T-helper 17 cell (primary cell): ENCODE data around the gene LRRC1. TPM values are rescaled to one million over a fixed set of nuclear protein-coding genes. Genes with fewer than 3 reads are reported as not detected.
A peak's percentile ranks its signal among the peaks of the same experiment; 100 is the strongest.
"Not testable (repeated sequence)": the region's sequence is repeated elsewhere in the genome, so short reads cannot be mapped to it uniquely, and the experiment has no call there.

ENCODE experiments used
- ATAC-seq: fragments of 150-1000 bp; cut with Tn5 transposase; 2 replicates; pipeline ENCODE4 v1.10.0; 2021; ENCODE audit warnings: mild to moderate bottlenecking, moderate library complexity
- DNase-seq, 3 donors: peaks; one replicate each; pipeline versions ENCODE4 v3.0.0 to v3.0.0-alpha.2; 2020 to 2021
- H3K9me3 ChIP-seq: one replicate; pipeline ENCODE4 v1.7.0; 2013; ENCODE audit warnings: low read length, mild to moderate bottlenecking; ENCODE audit not compliant: control insufficient read depth, poor library complexity, severe bottlenecking
- H3K27ac Mint-ChIP-seq: one replicate; pipeline ENCODE4 v1.8.0; 2022; ENCODE audit warnings: mild to moderate bottlenecking, moderate library complexity, mixed read lengths
- H3K27me3 Mint-ChIP-seq: one replicate; pipeline ENCODE4 v1.8.0; 2022; ENCODE audit warnings: mixed read lengths
- H3K36me3 Mint-ChIP-seq: one replicate; pipeline ENCODE4 v1.8.0; 2022; ENCODE audit warnings: low read depth, mixed read lengths
- H3K4me1 Mint-ChIP-seq: one replicate; pipeline ENCODE4 v1.8.0; 2022; ENCODE audit warnings: mild to moderate bottlenecking, mixed read lengths
- H3K4me3 Mint-ChIP-seq: one replicate; pipeline ENCODE4 v1.8.0; 2022; ENCODE audit warnings: mild to moderate bottlenecking, moderate library complexity, mixed read lengths
- total RNA-seq, 4 donors: library from RNA in 2 of 4; stranded (reverse) in 2 of 4; gene quantifications; one replicate each; pipeline ENCODE4 v1.2.3 and lab custom pipeline; 2022 to 2026

LRRC1 gene
- total RNA-seq, 2 donors from 2014 or later = 2.5 to 4.0 TPM

- peaks cover 5% of the 10 kb centered on the region for H3K36me3 Mint-ChIP-seq
- DNase-seq = no peak
- no peaks in the 10 kb centered on the region for H3K9me3 ChIP-seq
- H3K4me3 Mint-ChIP-seq = no peak overlapping the region
- H3K27ac Mint-ChIP-seq = no peak overlapping the region
- H3K27me3 Mint-ChIP-seq = peaks cover 40% of the 10 kb centered on the region
- H3K4me1 Mint-ChIP-seq = no peaks in the 10 kb centered on the region
- ATAC-seq = no peak
Measured at GRCh38 chr6:53768636-53769035, 26.2 kb upstream of the LRRC1 start.

- no peaks in the 10 kb centered on the region for H3K9me3 ChIP-seq
- ATAC-seq = no peak
- Mint-ChIP-seq H3K4me1 (no peaks in the 10 kb centered on the region), H3K36me3 (peaks cover 5% of the 10 kb centered on the region), H3K4me3 (no peak overlapping the region), H3K27me3 (peaks cover 26% of the 10 kb centered on the region), H3K27ac (no peak overlapping the region)
- no peak for DNase-seq
Measured at GRCh38 chr6:53770780-53771249, 24.0 kb upstream of the LRRC1 start.

GRCh38 chr6:53771785-53772624 lies 22.8 kb upstream of the LRRC1 start:
- Mint-ChIP-seq H3K27me3 (peaks cover 18% of the 10 kb centered on the region), H3K36me3 (no peaks in the 10 kb centered on the region), H3K4me3 (no peak overlapping the region), H3K4me1 (no peaks in the 10 kb centered on the region), H3K27ac (no peak overlapping the region)
- H3K9me3 ChIP-seq = no peaks in the 10 kb centered on the region
- no peak for ATAC-seq
- DNase-seq = no peak

- DNase-seq (no peak), ATAC-seq (no peak)
- Mint-ChIP-seq H3K4me3 (no peak overlapping the region), H3K36me3 (no peaks in the 10 kb centered on the region), H3K4me1 (no peaks in the 10 kb centered on the region), H3K27ac (no peak overlapping the region), H3K27me3 (peaks cover 15% of the 10 kb centered on the region)
- H3K9me3 ChIP-seq = no peaks in the 10 kb centered on the region
Measured at GRCh38 chr6:53773044-53773696, 21.6 kb upstream of the LRRC1 start.

GRCh38 chr6:53776152-53776551 lies 18.7 kb upstream of the LRRC1 start:
- H3K27ac Mint-ChIP-seq, DNase-seq, H3K4me3 Mint-ChIP-seq, H3K4me1 Mint-ChIP-seq, H3K36me3 Mint-ChIP-seq, H3K9me3 ChIP-seq, ATAC-seq, H3K27me3 Mint-ChIP-seq: not testable (repeated sequence)

GRCh38 chr6:53784991-53785390 lies 9.8 kb upstream of the LRRC1 start:
- H3K27ac Mint-ChIP-seq, DNase-seq, H3K9me3 ChIP-seq, H3K36me3 Mint-ChIP-seq, ATAC-seq, H3K4me3 Mint-ChIP-seq, H3K4me1 Mint-ChIP-seq: not testable (repeated sequence)
- H3K27me3 Mint-ChIP-seq = peaks cover 10% of the 10 kb centered on the region

GRCh38 chr6:53786832-53787231 lies 8.0 kb upstream of the LRRC1 start:
- Mint-ChIP-seq H3K4me1 (no peaks in the 10 kb centered on the region), H3K27ac (no peak overlapping the region), H3K36me3 (peaks cover 2% of the 10 kb centered on the region), H3K27me3 (peaks cover 19% of the 10 kb centered on the region), H3K4me3 (no peak overlapping the region)
- DNase-seq (no peak), ATAC-seq (no peak)
- H3K9me3 ChIP-seq = no peaks in the 10 kb centered on the region

GRCh38 chr6:53790886-53791285 lies 3.9 kb upstream of the LRRC1 start:
- peaks cover 19% of the 10 kb centered on the region for H3K27me3 Mint-ChIP-seq
- ATAC-seq (no peak), DNase-seq (no peak)
- H3K36me3 Mint-ChIP-seq = peaks cover 4% of the 10 kb centered on the region
- H3K9me3 ChIP-seq = no peaks in the 10 kb centered on the region
- H3K27ac Mint-ChIP-seq = no peak overlapping the region
- peaks cover 20% of the 10 kb centered on the region for H3K4me1 Mint-ChIP-seq
- no peak overlapping the region for H3K4me3 Mint-ChIP-seq

- no peaks in the 10 kb centered on the region for H3K9me3 ChIP-seq
- peaks cover 29% of the 10 kb centered on the region for H3K4me1 Mint-ChIP-seq
- no peak overlapping the region for H3K27ac Mint-ChIP-seq
- peaks cover 4% of the 10 kb centered on the region for H3K36me3 Mint-ChIP-seq
- H3K4me3 Mint-ChIP-seq = no peak overlapping the region
- DNase-seq (no peak), ATAC-seq (no peak)
- peaks cover 19% of the 10 kb centered on the region for H3K27me3 Mint-ChIP-seq
Measured at GRCh38 chr6:53792016-53792415, 2.8 kb upstream of the LRRC1 start.

GRCh38 chr6:53792973-53793317 lies 1.9 kb upstream of the LRRC1 start:
- Mint-ChIP-seq H3K4me1 (peaks cover 33% of the 10 kb centered on the region), H3K27ac (peak overlapping the region; percentile 88), H3K36me3 (peaks cover 3% of the 10 kb centered on the region), H3K4me3 (peak overlapping the region; percentile 98), H3K27me3 (peaks cover 12% of the 10 kb centered on the region)
- H3K9me3 ChIP-seq = no peaks in the 10 kb centered on the region
- ATAC-seq (no peak), DNase-seq (no peak)

GRCh38 chr6:53793318-53794136 lies 1.3 kb upstream of the LRRC1 start:
- Mint-ChIP-seq H3K4me3 (peak overlapping the region; percentile 98), H3K27ac (peak overlapping the region; percentile 88), H3K36me3 (peaks cover 2% of the 10 kb centered on the region), H3K4me1 (peaks cover 33% of the 10 kb centered on the region), H3K27me3 (peaks cover 8% of the 10 kb centered on the region)
- H3K9me3 ChIP-seq = no peaks in the 10 kb centered on the region
- ATAC-seq (peak; percentile 21), DNase-seq (no peak)

GRCh38 chr6:53794137-53794719 lies 577 bp upstream of the LRRC1 start:
- Mint-ChIP-seq H3K27me3 (peaks cover 8% of the 10 kb centered on the region), H3K4me1 (peaks cover 39% of the 10 kb centered on the region)
- DNase-seq = peak; percentile 27 to 45 (median 37)

GRCh38 chr6:53795340-53795701 lies 516 bp downstream of the LRRC1 start:
- Mint-ChIP-seq H3K4me3 (peak overlapping the region; percentile 98), H3K27ac (peak overlapping the region; percentile 88), H3K27me3 (peaks cover 8% of the 10 kb centered on the region), H3K36me3 (peaks cover 2% of the 10 kb centered on the region), H3K4me1 (peaks cover 43% of the 10 kb centered on the region)
- DNase-seq (no peak), ATAC-seq (no peak)
- no peaks in the 10 kb centered on the region for H3K9me3 ChIP-seq

More at GRCh38 chr6:53794137-53794719, 577 bp upstream of the LRRC1 start:
- peak overlapping the region; percentile 88 for H3K27ac Mint-ChIP-seq
- no peaks in the 10 kb centered on the region for H3K9me3 ChIP-seq
- H3K4me3 Mint-ChIP-seq = peak overlapping the region; percentile 98
- ATAC-seq = peak; percentile 73
- H3K36me3 Mint-ChIP-seq = peaks cover 2% of the 10 kb centered on the region
